ENCODE results near the gene SULT2B1.
A peak's percentile ranks its signal among the peaks of the same experiment; 100 is the strongest.

SULT2B1 gene

GRCh38 chr19:48510421-48511268 lies 41.3 kb upstream of the SULT2B1 start:
- no peak overlapping the region for H3K27ac ChIP-seq (ENCODE audit: low read length)

GRCh38 chr19:48511321-48511731 lies 40.6 kb upstream of the SULT2B1 start:
- no peak for DNase-seq
- Histone ChIP-seq H3K79me2 (ENCODE audit: low read length) (no peaks in the 10 kb centered on the region), H3K9me3 (replicated peaks; ENCODE audit: insufficient read depth, low read length) (no peaks in the 10 kb centered on the region), H3K9me2 (replicated peaks; ENCODE audit: insufficient read depth, low read length) (no peaks in the 10 kb centered on the region), H2AFZ (ENCODE audit: low read length) (no peak overlapping the region), H3F3A (ENCODE audit: insufficient read depth, low read length) (no peaks in the 10 kb centered on the region), H3K36me3 (replicated peaks; ENCODE audit: insufficient read depth, low read length) (no peaks in the 10 kb centered on the region), H4K20me1 (ENCODE audit: insufficient read depth, low read length) (no peaks in the 10 kb centered on the region), H3K27ac (ENCODE audit: low read length) (no peak overlapping the region), H3K4me3 (ENCODE audit: low read length) (no peak overlapping the region), H3K4me1 (ENCODE audit: low read length) (no peaks in the 10 kb centered on the region), H3K4me2 (ENCODE audit: low read depth, low read length) (no peak overlapping the region), H3K9ac (ENCODE audit: low read length) (no peak overlapping the region), H3K27me3 (replicated peaks; ENCODE audit: insufficient read depth, low read length) (peaks cover 68% of the 10 kb centered on the region)
- TF ChIP-seq CTCF (IDR thresholded peaks at IDR 0.05; ENCODE audit: low read length) = no peak

More at GRCh38 chr19:48510421-48511268, 41.3 kb upstream of the SULT2B1 start:
- Histone ChIP-seq H2AFZ (ENCODE audit: low read length) (no peak overlapping the region), H3K9ac (ENCODE audit: low read length) (no peak overlapping the region), H3K27me3 (replicated peaks; ENCODE audit: insufficient read depth, low read length) (peaks cover 64% of the 10 kb centered on the region), H3K9me3 (replicated peaks; ENCODE audit: insufficient read depth, low read length) (no peaks in the 10 kb centered on the region), H3F3A (ENCODE audit: insufficient read depth, low read length) (no peaks in the 10 kb centered on the region), H4K20me1 (ENCODE audit: insufficient read depth, low read length) (no peaks in the 10 kb centered on the region), H3K4me1 (ENCODE audit: low read length) (no peaks in the 10 kb centered on the region), H3K36me3 (replicated peaks; ENCODE audit: insufficient read depth, low read length) (no peaks in the 10 kb centered on the region), H3K4me3 (ENCODE audit: low read length) (no peak overlapping the region), H3K79me2 (ENCODE audit: low read length) (no peaks in the 10 kb centered on the region), H3K9me2 (replicated peaks; ENCODE audit: insufficient read depth, low read length) (no peaks in the 10 kb centered on the region), H3K4me2 (ENCODE audit: low read depth, low read length) (peak overlapping the region; percentile 5; the same call in 1 of the 2 replicates)
- DNase-seq = peak; percentile 45
- TF ChIP-seq EZH2 (optimal IDR thresholded peaks at IDR 0.05; ENCODE audit: low read depth, low read length) = no peak
- no peak for TF ChIP-seq CTCF (IDR thresholded peaks at IDR 0.05; ENCODE audit: low read length)

GRCh38 chr19:48511800-48512503 lies 40.0 kb upstream of the SULT2B1 start, which contains the start of gene LMTK3:
LMTK3 (minus strand) TSS chr19:48511835; CDS start chr19:48511576, 259 bp downstream.
- Histone ChIP-seq H3K79me2 (ENCODE audit: low read length) (no peaks in the 10 kb centered on the region), H3K27me3 (replicated peaks; ENCODE audit: insufficient read depth, low read length) (peaks cover 69% of the 10 kb centered on the region), H3K4me1 (ENCODE audit: low read length) (no peaks in the 10 kb centered on the region), H3K9ac (ENCODE audit: low read length) (no peak within 1 kb of the TSS), H3K27ac (ENCODE audit: low read length) (no peak within 1 kb of the TSS), H3K36me3 (replicated peaks; ENCODE audit: insufficient read depth, low read length) (no peaks in the 10 kb centered on the region), H3K4me3 (ENCODE audit: low read length) (no peak within 1 kb of the TSS), H3K4me2 (ENCODE audit: low read depth, low read length) (peak within 1 kb of the TSS; percentile 5; the same call in 1 of the 2 replicates), H3K9me3 (replicated peaks; ENCODE audit: insufficient read depth, low read length) (no peaks in the 10 kb centered on the region), H3K9me2 (replicated peaks; ENCODE audit: insufficient read depth, low read length) (no peaks in the 10 kb centered on the region), H4K20me1 (ENCODE audit: insufficient read depth, low read length) (no peaks in the 10 kb centered on the region), H2AFZ (ENCODE audit: low read length) (no peak within 1 kb of the TSS), H3F3A (ENCODE audit: insufficient read depth, low read length) (no peaks in the 10 kb centered on the region)
- DNase-seq = no peak
- no peak for TF ChIP-seq EZH2 (optimal IDR thresholded peaks at IDR 0.05; ENCODE audit: low read depth, low read length)
- no peak for TF ChIP-seq EZH2phosphoT487 (IDR thresholded peaks at IDR 0.05; ENCODE audit: low read length)
- no peak for TF ChIP-seq CTCF (IDR thresholded peaks at IDR 0.05; ENCODE audit: low read length)
